Sigmoid colon (tissue), 4 donors: ENCODE measurements around the gene KCNJ1.

Experiments used
- CTCF ChIP-seq, 4 experiments: fragments of 450-650 bp in 3 of 4; fragments of 200-600 bp in 1 of 4; IDR thresholded peaks; one replicate each; pipeline ENCODE4 v1.5.1; 2016 to 2019; ENCODE audit warnings: antibody characterized with exemption in 4 of 4, mild to moderate bottlenecking in 3 of 4, moderate library complexity in 2 of 4
- EP300 ChIP-seq, 4 donors: sonication (generic); formaldehyde crosslinking; IDR thresholded peaks; one replicate each; pipeline ENCODE4 v1.6.1; 2017; ENCODE audit warnings: antibody characterized with exemption in 4 of 4
- POLR2A ChIP-seq, 2 donors: fragments of 450-650 bp; IDR thresholded peaks; one replicate each; pipeline ENCODE4 v1.6.1; 2016; ENCODE audit warnings: antibody characterized with exemption in 2 of 2, mild to moderate bottlenecking in 2 of 2, moderate library complexity in 2 of 2
- POLR2AphosphoS5 ChIP-seq, 4 donors: sonication (generic); formaldehyde crosslinking; IDR thresholded peaks; one replicate each; pipeline ENCODE4 v1.6.1; 2017; ENCODE audit warnings: antibody characterized with exemption in 4 of 4

- no peak for TF ChIP-seq CTCF (IDR thresholded peaks at IDR 0.05)
- TF ChIP-seq POLR2A (IDR thresholded peaks at IDR 0.05) = no peak
- no peak for TF ChIP-seq EP300 (IDR thresholded peaks at IDR 0.05)
- TF ChIP-seq POLR2AphosphoS5 (IDR thresholded peaks at IDR 0.05) = no peak
Measured at GRCh38 chr11:128853559-128853958, 13.5 kb downstream of the KCNJ1 start.
